ENCODE measurements around the gene KDM6A. TPM values are rescaled to one million over a fixed set of nuclear protein-coding genes. Genes with fewer than 3 reads are reported as not detected.
"Not testable (repeated sequence)": the region's sequence is repeated elsewhere in the genome, so short reads cannot be mapped to it uniquely, and the experiment has no call there.

KDM6A gene
- total RNA-seq, 1 donor from 2014 or later = 38.4 TPM

- H3K27me3 Mint-ChIP-seq (ENCODE audit: unreplicated experiment) = no peaks in the 10 kb centered on the region
- no peak for DNase-seq (ENCODE audit: low spot score)
- TF ChIP-seq, protein P1, sequence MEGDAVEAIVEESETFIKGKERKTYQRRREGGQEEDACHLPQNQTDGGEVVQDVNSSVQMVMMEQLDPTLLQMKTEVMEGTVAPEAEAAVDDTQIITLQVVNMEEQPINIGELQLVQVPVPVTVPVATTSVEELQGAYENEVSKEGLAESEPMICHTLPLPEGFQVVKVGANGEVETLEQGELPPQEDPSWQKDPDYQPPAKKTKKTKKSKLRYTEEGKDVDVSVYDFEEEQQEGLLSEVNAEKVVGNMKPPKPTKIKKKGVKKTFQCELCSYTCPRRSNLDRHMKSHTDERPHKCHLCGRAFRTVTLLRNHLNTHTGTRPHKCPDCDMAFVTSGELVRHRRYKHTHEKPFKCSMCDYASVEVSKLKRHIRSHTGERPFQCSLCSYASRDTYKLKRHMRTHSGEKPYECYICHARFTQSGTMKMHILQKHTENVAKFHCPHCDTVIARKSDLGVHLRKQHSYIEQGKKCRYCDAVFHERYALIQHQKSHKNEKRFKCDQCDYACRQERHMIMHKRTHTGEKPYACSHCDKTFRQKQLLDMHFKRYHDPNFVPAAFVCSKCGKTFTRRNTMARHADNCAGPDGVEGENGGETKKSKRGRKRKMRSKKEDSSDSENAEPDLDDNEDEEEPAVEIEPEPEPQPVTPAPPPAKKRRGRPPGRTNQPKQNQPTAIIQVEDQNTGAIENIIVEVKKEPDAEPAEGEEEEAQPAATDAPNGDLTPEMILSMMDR (IDR thresholded peaks at IDR 0.05; ENCODE audit: unreplicated experiment) = no peak
- H3K27ac Mint-ChIP-seq (ENCODE audit: unreplicated experiment) = peak overlapping the region; percentile 44
- H3K4me1 Mint-ChIP-seq (ENCODE audit: unreplicated experiment) = no peaks in the 10 kb centered on the region
- H3K9me3 Mint-ChIP-seq (ENCODE audit: unreplicated experiment) = no peaks in the 10 kb centered on the region
- no peak overlapping the region for H3K4me3 Mint-ChIP-seq (ENCODE audit: unreplicated experiment)
- no peaks in the 10 kb centered on the region for H3K36me3 Mint-ChIP-seq (ENCODE audit: low read depth, unreplicated experiment)
Measured at GRCh38 chrX:45050558-45050957, 177.6 kb downstream of the KDM6A start.

- H3K4me3 Mint-ChIP-seq (ENCODE audit: unreplicated experiment) = no peak overlapping the region
Measured at GRCh38 chrX:45056428-45057145, 183.6 kb downstream of the KDM6A start.

DNA sequence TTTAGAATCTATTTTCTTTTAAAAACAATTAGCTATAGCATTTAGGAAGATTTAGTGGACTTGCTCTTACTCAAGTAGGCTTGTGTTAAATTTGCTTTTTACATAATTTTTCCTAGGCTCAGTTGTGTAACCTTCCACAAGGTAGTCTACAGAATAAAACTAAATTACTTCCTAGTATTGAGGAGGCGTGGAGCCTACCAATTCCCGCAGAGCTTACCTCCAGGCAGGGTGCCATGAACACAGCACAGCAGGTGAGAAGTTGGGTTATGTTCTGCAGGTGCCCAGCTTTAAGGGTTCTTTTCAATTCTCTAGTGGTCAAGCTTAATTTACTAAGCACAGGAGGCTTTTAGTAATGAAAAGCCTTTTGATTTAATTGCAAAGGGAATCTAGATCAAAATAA lies 186.9 kb downstream of the KDM6A start:
- H3K27ac Mint-ChIP-seq (ENCODE audit: unreplicated experiment); H3K36me3 Mint-ChIP-seq (ENCODE audit: low read depth, unreplicated experiment): not testable (repeated sequence)

More at GRCh38 chrX:45056428-45057145, 183.6 kb downstream of the KDM6A start:
- TF ChIP-seq, protein P1 (IDR thresholded peaks at IDR 0.05; ENCODE audit: unreplicated experiment) = no peak
- Mint-ChIP-seq H3K4me1 (ENCODE audit: unreplicated experiment) (no peaks in the 10 kb centered on the region), H3K27ac (ENCODE audit: unreplicated experiment) (peak overlapping the region; percentile 20), H3K9me3 (ENCODE audit: unreplicated experiment) (no peaks in the 10 kb centered on the region), H3K27me3 (ENCODE audit: unreplicated experiment) (no peaks in the 10 kb centered on the region), H3K36me3 (ENCODE audit: low read depth, unreplicated experiment) (no peaks in the 10 kb centered on the region)
- no peak for DNase-seq (ENCODE audit: low spot score)

GRCh38 chrX:45063319-45064095 lies 190.5 kb downstream of the KDM6A start:
- TF ChIP-seq, protein P1 (IDR thresholded peaks at IDR 0.05; ENCODE audit: unreplicated experiment) = no peak
- peaks cover 16% of the 10 kb centered on the region for H3K36me3 Mint-ChIP-seq (ENCODE audit: low read depth, unreplicated experiment)
- no peak for DNase-seq (ENCODE audit: low spot score)
- no peak overlapping the region for H3K27ac Mint-ChIP-seq (ENCODE audit: unreplicated experiment)
- H3K4me1 Mint-ChIP-seq (ENCODE audit: unreplicated experiment) = no peaks in the 10 kb centered on the region
- H3K27me3 Mint-ChIP-seq (ENCODE audit: unreplicated experiment) = peaks cover 2% of the 10 kb centered on the region
- no peaks in the 10 kb centered on the region for H3K9me3 Mint-ChIP-seq (ENCODE audit: unreplicated experiment)
- no peak overlapping the region for H3K4me3 Mint-ChIP-seq (ENCODE audit: unreplicated experiment)

More for the DNA sequence above, 186.9 kb downstream of the KDM6A start:
- H3K9me3 Mint-ChIP-seq (ENCODE audit: unreplicated experiment); DNase-seq (ENCODE audit: low spot score); H3K4me3 Mint-ChIP-seq (ENCODE audit: unreplicated experiment); H3K27me3 Mint-ChIP-seq (ENCODE audit: unreplicated experiment); H3K4me1 Mint-ChIP-seq (ENCODE audit: unreplicated experiment): not testable (repeated sequence)

DNA sequence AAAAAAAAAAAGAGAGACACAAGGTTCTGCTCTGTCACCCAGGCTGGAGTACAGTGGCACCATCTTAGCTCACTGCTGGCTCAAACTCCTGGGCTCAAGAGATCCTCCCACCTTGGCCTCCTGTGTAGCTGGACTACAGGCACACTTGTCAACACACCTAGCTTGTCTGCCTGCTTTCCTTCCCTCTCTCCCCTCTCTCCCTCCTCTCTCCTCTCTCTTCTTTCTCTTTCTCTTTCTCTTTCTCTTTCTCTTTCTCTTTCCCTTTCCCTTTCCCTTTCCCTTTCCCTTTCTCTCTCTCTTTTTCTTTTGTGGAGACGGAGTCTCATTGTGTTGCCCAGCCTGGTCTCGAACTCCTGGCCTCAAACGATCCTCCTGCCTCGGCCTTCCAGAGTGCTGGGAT lies 195.6 kb downstream of the KDM6A start:
- H3K4me3 Mint-ChIP-seq (ENCODE audit: unreplicated experiment) = no peak overlapping the region
- peak overlapping the region; percentile 42 for H3K27ac Mint-ChIP-seq (ENCODE audit: unreplicated experiment)
- H3K9me3 Mint-ChIP-seq (ENCODE audit: unreplicated experiment) = no peaks in the 10 kb centered on the region
- DNase-seq (ENCODE audit: low spot score) = no peak
- peaks cover 2% of the 10 kb centered on the region for H3K27me3 Mint-ChIP-seq (ENCODE audit: unreplicated experiment)
- H3K4me1 Mint-ChIP-seq (ENCODE audit: unreplicated experiment) = peaks cover 6% of the 10 kb centered on the region
- H3K36me3 Mint-ChIP-seq (ENCODE audit: low read depth, unreplicated experiment) = peaks cover 17% of the 10 kb centered on the region
- TF ChIP-seq, protein P1 (IDR thresholded peaks at IDR 0.05; ENCODE audit: unreplicated experiment) = no peak

All from endothelial cell (in vitro differentiated cells).